C4-2B (cell line): ENCODE data around the gene UCN3.
"Not testable (repeated sequence)": the region's sequence is repeated elsewhere in the genome, so short reads cannot be mapped to it uniquely, and the experiment has no call there.

Experiments used
- CTCF ChIP-seq: fragments of 450-650 bp; conservative IDR thresholded peaks from 2 replicates; pipeline ENCODE4 v1.5.1; 2017; ENCODE audit warnings: mild to moderate bottlenecking
- ZFX ChIP-seq: fragments of 450-650 bp; IDR thresholded peaks from 2 replicates; pipeline ENCODE4 v1.6.1; 2017

DNA sequence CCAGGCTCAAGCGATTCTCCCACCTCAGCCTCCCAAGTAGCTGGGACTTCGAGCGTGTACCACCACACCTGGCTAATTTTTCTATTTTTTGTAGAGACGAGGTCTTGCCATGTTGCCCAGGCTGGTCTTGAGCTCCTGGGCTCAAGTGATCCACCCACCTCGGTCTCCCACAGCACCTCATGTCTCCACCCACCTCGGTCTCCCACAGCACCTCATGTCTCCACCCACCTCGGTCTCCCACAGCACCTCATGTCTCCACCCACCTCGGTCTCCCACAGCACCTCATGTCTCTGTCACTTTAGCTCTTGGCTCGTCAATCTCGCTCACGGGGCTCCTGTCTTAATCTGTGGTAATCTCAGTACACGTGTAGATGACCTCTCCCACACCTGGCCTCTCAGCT lies 15.6 kb downstream of the UCN3 start:
- TF ChIP-seq CTCF, ZFX: not testable (repeated sequence)
